B cell (primary cell): Measurements from ENCODE around the gene GNGT2. TPM values are rescaled to one million over a fixed set of nuclear protein-coding genes. Genes with fewer than 3 reads are reported as not detected.

Experiments used
- ATAC-seq: fragments of 200-7000 bp; cut with Tn5 transposase; one replicate; pipeline ENCODE4 v1.10.0; 2021; ENCODE audit warnings: low read depth, mild to moderate bottlenecking, moderate number of reproducible peaks, moderate library complexity
- CTCF ChIA-PET: fragments of 350-600 bp; sonication (Branson Sonifier 250); formaldehyde crosslinking; loops from one replicate; lab custom pipeline; 2021; ENCODE audit warnings: antibody characterized with exemption, inconsistent platforms; lab: Charles Lee
- POLR2A ChIA-PET: fragments of 350-600 bp; sonication (Branson Sonifier 250); formaldehyde crosslinking; loops from one replicate; lab custom pipeline; 2021; ENCODE audit warnings: antibody characterized with exemption; lab: Charles Lee
- DNase-seq: peaks from one replicate; pipeline ENCODE4 v3.0.0; 2013
- H2AFZ ChIP-seq: 2 replicates; pipeline ENCODE4 v1.6.1; 2012; ENCODE audit warnings: mild to moderate bottlenecking, low read depth, low read length; ENCODE audit not compliant: insufficient read depth, poor library complexity, severe bottlenecking
- H3K27ac ChIP-seq, 2 donors: 1 replicate in 1 of 2; 2 replicates in 1 of 2; pipeline ENCODE4 v1.5.1; 2012 to 2013; ENCODE audit warnings: low read length in 2 of 2, mild to moderate bottlenecking in 2 of 2, moderate library complexity in 1 of 2
- H3K27me3 ChIP-seq, 4 experiments: fragments of 200-600 bp in 1 of 4; sonication (generic) in 1 of 4; replicated peaks in 1 of 4; 1 replicate in 2 of 4; 2 replicates in 2 of 4; pipeline versions ENCODE4 v1.6.1 to v1.7.0; 2013 to 2016; ENCODE audit warnings: low read length in 3 of 4, mild to moderate bottlenecking in 2 of 4, mixed read lengths in 1 of 4, moderate library complexity in 1 of 4; ENCODE audit not compliant: insufficient read depth in 4 of 4, control insufficient read depth in 3 of 4; ENCODE audit errors: control extremely low read depth in 1 of 4
- H3K36me3 ChIP-seq, 2 experiments: replicated peaks in 1 of 2; 1 replicate in 1 of 2; 2 replicates in 1 of 2; pipeline versions ENCODE4 v1.6.1 to v1.7.1; 2013; ENCODE audit warnings: low read length in 1 of 2; ENCODE audit not compliant: insufficient read depth in 2 of 2, control insufficient read depth in 1 of 2; ENCODE audit errors: control extremely low read depth in 1 of 2, extremely low read depth in 1 of 2
- H3K4me1 ChIP-seq, 2 donors: fragments of 200-600 bp in 1 of 2; sonication (generic) in 1 of 2; 1 replicate in 1 of 2; 2 replicates in 1 of 2; pipeline versions ENCODE4 v1.5.1 to v1.6.1; 2013 to 2017; ENCODE audit warnings: low read length in 2 of 2; ENCODE audit not compliant: control insufficient read depth in 2 of 2, insufficient read depth in 2 of 2
- H3K4me2 ChIP-seq: replicated peaks from 2 replicates; pipeline ENCODE3; 2012; ENCODE audit warnings: mild to moderate bottlenecking, low read depth, low read length; ENCODE audit not compliant: poor library complexity, severe bottlenecking
- H3K4me3 ChIP-seq, 5 experiments: fragments of 200-600 bp in 1 of 5; sonication (generic) in 1 of 5; 1 replicate in 3 of 5; 2 replicates in 2 of 5; pipeline versions ENCODE4 v1.5.1 to v1.7.0; 2011 to 2016; ENCODE audit warnings: low read length in 4 of 5, mild to moderate bottlenecking in 4 of 5, low read depth in 2 of 5, control low read depth in 1 of 5, moderate library complexity in 1 of 5; ENCODE audit not compliant: insufficient read depth in 1 of 5; ENCODE audit errors: control extremely low read depth in 1 of 5, extremely low read depth in 1 of 5
- H3K79me2 ChIP-seq: fragments of 200-600 bp; sonication (generic); one replicate; pipeline ENCODE4 v1.6.0; 2016; ENCODE audit warnings: low read length; ENCODE audit not compliant: control insufficient read depth, insufficient read depth
- H3K9ac ChIP-seq: fragments of 200-600 bp; sonication (generic); 2 replicates; pipeline ENCODE4 v1.6.1; 2017; ENCODE audit warnings: mild to moderate bottlenecking, low read length, moderate library complexity
- H3K9me3 ChIP-seq, 3 donors: one replicate each; pipeline versions ENCODE4 v1.6.1 to v1.7.1; 2013; ENCODE audit warnings: low read length in 2 of 3; ENCODE audit not compliant: control insufficient read depth in 2 of 3, insufficient read depth in 1 of 3; ENCODE audit errors: control extremely low read depth in 1 of 3
- H4K20me1 ChIP-seq: 2 replicates; pipeline ENCODE4 v1.6.0; 2012; ENCODE audit warnings: mild to moderate bottlenecking, low read length; ENCODE audit not compliant: insufficient read depth, control insufficient read depth, poor library complexity, severe bottlenecking
- H3K27ac Mint-ChIP-seq: one replicate; pipeline ENCODE4 v1.8.0; 2021; ENCODE audit warnings: mixed read lengths
- H3K27me3 Mint-ChIP-seq: one replicate; pipeline ENCODE4 v1.8.0; 2021; ENCODE audit warnings: mixed read lengths
- H3K4me1 Mint-ChIP-seq: one replicate; pipeline ENCODE4 v1.8.0; 2021; ENCODE audit warnings: mixed read lengths
- H3K4me3 Mint-ChIP-seq: one replicate; pipeline ENCODE4 v1.8.0; 2021; ENCODE audit warnings: mixed read lengths
- H3K9me3 Mint-ChIP-seq: one replicate; pipeline ENCODE4 v1.8.0; 2022; ENCODE audit warnings: mixed read lengths; ENCODE audit not compliant: insufficient read depth
- EZH2 ChIP-seq: IDR thresholded peaks from 2 replicates; pipeline ENCODE4 v1.6.1; 2012; ENCODE audit warnings: borderline replicate concordance, low read depth, mild to moderate bottlenecking, moderate library complexity, low read length; ENCODE audit not compliant: insufficient read depth, poor library complexity, severe bottlenecking
- WGBS: methylation state at CpG from one replicate; pipeline ENCODE4 v1.1.5; 2013; ENCODE audit warnings: missing lambda C conversion rate; ENCODE audit not compliant: insufficient coverage; 5-methylcytosine and 5-hydroxymethylcytosine counted together
- intact Hi-C: fragments of 100-400 bp; cut with micrococcal nuclease; formaldehyde crosslinking; loops from one replicate; pipeline ENCODE4 v1.10.0; 2022
- polyA plus RNA-seq: library from polyadenylated mRNA; depleted of rRNA; stranded (reverse); fragments of >200 nt; gene quantifications from 2 replicates; pipeline ENCODE4 v1.2.3, GENCODE V29; 2012
- total RNA-seq, 2 donors: library from RNA; stranded (reverse); fragments of 120-200 nt in 1 of 2; gene quantifications; 1 replicate in 1 of 2; 2 replicates in 1 of 2; pipeline versions ENCODE4 v1.2.3 to v1.2.4, GENCODE V29; 2013 to 2022
- TF ChIP-seq, protein P1 (sequence below): fragments of 200-600 bp; IDR thresholded peaks from one replicate; pipeline ENCODE4 v1.8.0; 2022; ENCODE audit warnings: antibody characterized with exemption, mild to moderate bottlenecking

Gene GNGT2
- total and polyA plus RNA-seq, 2 donors (not counting 1 experiment from before 2014, with no cell fraction given): 5.1 to 11.1 TPM

DNA sequence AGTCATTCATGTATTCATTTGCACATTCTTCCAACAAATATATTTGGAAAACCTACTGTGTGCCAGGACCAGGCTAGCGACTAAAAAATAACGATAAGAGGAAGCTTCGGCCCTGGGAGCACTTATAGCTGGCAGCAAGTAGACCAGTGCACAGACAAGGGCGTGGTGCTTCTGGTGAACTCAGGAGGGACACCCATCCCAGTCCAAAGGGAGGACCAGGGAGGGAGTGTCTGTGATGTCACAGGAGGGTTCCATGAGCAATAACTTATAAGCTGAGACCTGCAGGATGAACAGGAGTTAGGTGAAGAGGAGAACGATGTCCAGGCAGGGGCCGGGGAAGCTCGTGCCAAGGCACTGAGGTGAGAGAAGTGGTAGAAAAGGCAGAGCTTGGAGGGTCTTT, 37.6 kb upstream of the GNGT2 start:
- Histone ChIP-seq H3K27me3 (peaks cover 0 to 7% (median 0%) of the 10 kb centered on the region in 4 experiments), H3K4me1 (no peaks in the 10 kb centered on the region), H4K20me1 (no peaks in the 10 kb centered on the region), H3K27ac (no peak overlapping the region), H3K36me3 (no peaks in the 10 kb centered on the region), H2AFZ (no peak overlapping the region), H3K79me2 (no peaks in the 10 kb centered on the region), H3K9me3 (no peaks in the 10 kb centered on the region), H3K4me2 (no peak overlapping the region), H3K9ac (no peak overlapping the region), H3K4me3 (no peak overlapping the region)
- DNase-seq: no peak
- TF ChIP-seq EZH2: no peak
- TF ChIP-seq, protein P1, sequence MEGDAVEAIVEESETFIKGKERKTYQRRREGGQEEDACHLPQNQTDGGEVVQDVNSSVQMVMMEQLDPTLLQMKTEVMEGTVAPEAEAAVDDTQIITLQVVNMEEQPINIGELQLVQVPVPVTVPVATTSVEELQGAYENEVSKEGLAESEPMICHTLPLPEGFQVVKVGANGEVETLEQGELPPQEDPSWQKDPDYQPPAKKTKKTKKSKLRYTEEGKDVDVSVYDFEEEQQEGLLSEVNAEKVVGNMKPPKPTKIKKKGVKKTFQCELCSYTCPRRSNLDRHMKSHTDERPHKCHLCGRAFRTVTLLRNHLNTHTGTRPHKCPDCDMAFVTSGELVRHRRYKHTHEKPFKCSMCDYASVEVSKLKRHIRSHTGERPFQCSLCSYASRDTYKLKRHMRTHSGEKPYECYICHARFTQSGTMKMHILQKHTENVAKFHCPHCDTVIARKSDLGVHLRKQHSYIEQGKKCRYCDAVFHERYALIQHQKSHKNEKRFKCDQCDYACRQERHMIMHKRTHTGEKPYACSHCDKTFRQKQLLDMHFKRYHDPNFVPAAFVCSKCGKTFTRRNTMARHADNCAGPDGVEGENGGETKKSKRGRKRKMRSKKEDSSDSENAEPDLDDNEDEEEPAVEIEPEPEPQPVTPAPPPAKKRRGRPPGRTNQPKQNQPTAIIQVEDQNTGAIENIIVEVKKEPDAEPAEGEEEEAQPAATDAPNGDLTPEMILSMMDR: no peak
- Mint-ChIP-seq H3K27ac (no peak overlapping the region), H3K9me3 (no peaks in the 10 kb centered on the region), H3K4me3 (no peak overlapping the region), H3K4me1 (peaks cover 6% of the 10 kb centered on the region), H3K27me3 (peaks cover 28% of the 10 kb centered on the region)
- WGBS: 93% methylated on average over 7 of the region's 7 CpGs
- POLR2A ChIA-PET: no interaction called here
- intact Hi-C loops: no loop called here
- ATAC-seq: no peak
- CTCF ChIA-PET: interaction anchor here (1.2 to 1.5 kb wide), 2 partner anchors 20 to 70 kb away, joined by 3 read pairs; no protein-coding TSS in a partner anchor

DNA sequence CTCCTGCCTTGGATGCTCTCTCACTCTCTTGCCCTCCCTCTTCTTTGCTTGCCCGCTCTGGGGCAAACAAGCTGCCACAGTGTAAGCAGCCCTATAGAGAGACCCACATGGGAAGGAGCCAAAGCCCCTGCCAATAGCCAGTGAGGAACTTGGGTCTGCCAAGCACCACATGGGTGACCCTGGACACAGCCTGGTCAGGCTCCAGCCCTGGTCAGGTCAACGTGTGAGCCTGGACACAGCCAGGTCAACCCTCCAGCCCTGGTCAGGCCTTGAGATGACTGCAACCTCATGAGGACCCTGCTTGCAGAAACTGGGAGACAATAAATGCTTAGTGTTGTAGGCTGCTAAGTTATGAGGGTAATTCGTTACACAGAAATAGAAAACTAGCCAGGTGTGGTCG, 34.5 kb upstream of the GNGT2 start:
- Histone ChIP-seq H3K27me3 (peaks cover 0 to 4% (median 0%) of the 10 kb centered on the region in 4 experiments), H2AFZ (no peak overlapping the region), H3K4me2 (no peak overlapping the region), H3K4me1 (no peaks in the 10 kb centered on the region), H3K9me3 (no peaks in the 10 kb centered on the region), H3K4me3 (no peak overlapping the region), H4K20me1 (no peaks in the 10 kb centered on the region), H3K27ac (no peak overlapping the region), H3K9ac (no peak overlapping the region), H3K36me3 (no peaks in the 10 kb centered on the region), H3K79me2 (no peaks in the 10 kb centered on the region)
- no peak for ATAC-seq
- Mint-ChIP-seq H3K4me3 (no peak overlapping the region), H3K27me3 (peaks cover 32% of the 10 kb centered on the region), H3K4me1 (peaks cover 6% of the 10 kb centered on the region), H3K27ac (no peak overlapping the region), H3K9me3 (no peaks in the 10 kb centered on the region)
- DNase-seq: no peak
- WGBS: 89% methylated on average over 4 of the region's 4 CpGs
- TF ChIP-seq, protein P1: no peak
- no peak for TF ChIP-seq EZH2
- CTCF ChIA-PET: interaction anchor here (0.7 kb wide), 1 partner anchor 144 kb away, joined by 3 read pairs; no protein-coding TSS in a partner anchor
- POLR2A ChIA-PET: no interaction called here
- intact Hi-C loops: no loop called here
